GM12878 (cell line): ENCODE measurements around the gene HAO1. TPM values are rescaled to one million over a fixed set of nuclear protein-coding genes. Genes with fewer than 3 reads are reported as not detected.

Source experiments
- ATAC-seq: fragments of 200-7000 bp; cut with Tn5 transposase; 3 replicates; pipeline ENCODE4 v1.9.1; 2020; ENCODE audit warnings: mild to moderate bottlenecking, moderate library complexity
- BruUV-seq: library from RNA; stranded (reverse); fragments of 400-500 nt; replicated peaks from 2 replicates; lab custom pipeline; 2021; lab: Mats Ljungman, UMichigan
- CTCF ChIA-PET: fragments of 300-600 bp; sonication (Branson Sonifier 250); formaldehyde crosslinking; extraction: SDS; loops from one replicate; lab custom pipeline; 2021; ENCODE audit warnings: inconsistent platforms; lab: Yijun Ruan, JAX
- POLR2A ChIA-PET: fragments of 350-600 bp; formaldehyde crosslinking; extraction: SDS; loops from one replicate; lab custom pipeline; 2021; ENCODE audit warnings: inconsistent platforms; lab: Charles Lee
- RAD21 ChIA-PET: fragments of 300-600 bp; sonication (Branson Sonifier 250); formaldehyde crosslinking; loops from one replicate; lab custom pipeline; 2023; ENCODE audit warnings: antibody characterized with exemption; ENCODE audit not compliant: unreplicated experiment; lab: Charles Lee
- SMC1A ChIA-PET: fragments of 300-600 bp; sonication (Branson Sonifier 250); formaldehyde crosslinking; loops from one replicate; lab custom pipeline; 2023; ENCODE audit not compliant: unreplicated experiment, uncharacterized antibody; lab: Charles Lee
- DNase-seq: peaks from one replicate; pipeline ENCODE4 v3.0.0-alpha.2; 2011; ENCODE audit warnings: low read depth, low spot score
- FAIRE-seq: peaks from 3 replicates; lab custom pipeline; 2011; peaks lifted over from hg19 to GRCh38; lab: Jason Lieb, UNC
- H2AFZ ChIP-seq: 2 replicates; pipeline ENCODE4 v1.6.0; 2011; ENCODE audit warnings: low read depth, low read length, control low read depth; ENCODE audit not compliant: control insufficient read depth
- H3K27ac ChIP-seq: 2 replicates; pipeline ENCODE4 v1.5.1; 2011; ENCODE audit warnings: control low read depth; ENCODE audit not compliant: control insufficient read depth, insufficient read depth
- H3K27me3 ChIP-seq, 2 experiments: replicated peaks in 1 of 2; 2 replicates each; pipeline versions ENCODE4 v1.6.0 to v1.6.1; 2011; ENCODE audit warnings: low read length in 1 of 2; ENCODE audit not compliant: control insufficient read depth in 2 of 2, insufficient read depth in 2 of 2
- H3K36me3 ChIP-seq, 2 experiments: 2 replicates each; pipeline ENCODE4 v1.5.1; 2011; ENCODE audit warnings: low read length in 1 of 2; ENCODE audit not compliant: control insufficient read depth in 2 of 2, insufficient read depth in 2 of 2
- H3K4me1 ChIP-seq: 2 replicates; pipeline ENCODE4 v1.6.1; 2011; ENCODE audit warnings: mild to moderate bottlenecking, low read length, moderate library complexity, mixed read lengths; ENCODE audit not compliant: control insufficient read depth, insufficient read depth
- H3K4me2 ChIP-seq: 2 replicates; pipeline ENCODE4 v1.6.0; 2011; ENCODE audit warnings: control low read depth; ENCODE audit not compliant: control insufficient read depth, insufficient read depth
- H3K4me3 ChIP-seq: fragments of 200-600 bp; sonication (generic); 2 replicates; pipeline ENCODE4 v1.5.1; 2016
- H3K79me2 ChIP-seq: 2 replicates; pipeline ENCODE4 v1.6.0; 2011; ENCODE audit warnings: low read length; ENCODE audit not compliant: control insufficient read depth, insufficient read depth
- H3K9ac ChIP-seq: 2 replicates; pipeline ENCODE4 v1.8.0; 2011; ENCODE audit warnings: low read length, control low read depth, mixed read lengths; ENCODE audit not compliant: control insufficient read depth, insufficient read depth
- H3K9me3 ChIP-seq: replicated peaks from 3 replicates; pipeline ENCODE4 v1.5.1; 2011; ENCODE audit warnings: mild to moderate bottlenecking, low read length; ENCODE audit not compliant: control insufficient read depth, insufficient read depth
- H4K20me1 ChIP-seq: 2 replicates; pipeline ENCODE4 v1.6.0; 2011; ENCODE audit not compliant: control insufficient read depth, insufficient read depth
- BHLHE40 ChIP-seq, 2 experiments: fragments of 450-650 bp in 1 of 2; IDR thresholded peaks; 2 replicates each; pipeline ENCODE4 v1.6.1; 2011 to 2017; ENCODE audit warnings: low read depth in 2 of 2, borderline replicate concordance in 1 of 2, improper control_type of control experiment in 1 of 2, low read length in 1 of 2, mild to moderate bottlenecking in 1 of 2
- CBX3 ChIP-seq: fragments of 200-600 bp; sonication (generic); IDR thresholded peaks from 2 replicates; pipeline ENCODE4 v1.6.1; 2016; ENCODE audit warnings: low read depth, borderline replicate concordance
- CHD4 ChIP-seq: fragments of 200-600 bp; sonication (generic); IDR thresholded peaks from 2 replicates; pipeline ENCODE4 v1.6.1; 2016; ENCODE audit warnings: mild to moderate bottlenecking
- HDAC6 ChIP-seq: fragments of 200-600 bp; sonication (generic); IDR thresholded peaks from one replicate; pipeline ENCODE4 v1.8.0; 2017; ENCODE audit warnings: antibody characterized with exemption; ENCODE audit not compliant: unreplicated experiment
- NBN ChIP-seq: fragments of 450-650 bp; IDR thresholded peaks from 2 replicates; pipeline ENCODE4 v1.6.1; 2016
- NR2C1 ChIP-seq: fragments of 450-650 bp; IDR thresholded peaks from 2 replicates; pipeline ENCODE4 v1.6.1; 2017; ENCODE audit warnings: antibody characterized with exemption, mild to moderate bottlenecking, moderate library complexity
- RAD51 ChIP-seq: fragments of 450-650 bp; IDR thresholded peaks from 2 replicates; pipeline ENCODE4 v1.6.1; 2016; ENCODE audit warnings: moderate library complexity, mild to moderate bottlenecking, inconsistent platforms
- TCF7 ChIP-seq: IDR thresholded peaks from 2 replicates; pipeline ENCODE4 v1.6.1; 2014; ENCODE audit warnings: antibody characterized with exemption, borderline replicate concordance
- in situ Hi-C: fragments of 300-500 bp; cut with MboI; formaldehyde crosslinking; loops from 9 replicates; pipeline ENCODE4 v1.14.3; 2018; ENCODE audit warnings: mixed read lengths
- intact Hi-C: fragments of 100-400 bp; cut with micrococcal nuclease; formaldehyde crosslinking; loops from one replicate; pipeline ENCODE4 v1.14.2; 2022; ENCODE audit not compliant: unreplicated experiment
- polyA plus RNA-seq, 11 experiments: library from polyadenylated mRNA; depleted of rRNA in 4 of 11; unstranded in 6 of 11; stranded (reverse) in 5 of 11; fragments of >200 nt; fragmentation: Nextera tagmentation in 4 of 11; fragmentation: Illumina TruSeq in 1 of 11; extraction: Ambion mirVana in 4 of 11; extraction: Trizol in 1 of 11; gene quantifications; 1 replicate in 1 of 11; 2 replicates in 10 of 11; pipeline versions ENCODE4 v1.2.1 to v1.2.3, GENCODE V29; 2011 to 2016; ENCODE audit warnings: inconsistent platforms in 2 of 11, missing spikeins in 2 of 11, low read depth in 1 of 11
- total RNA-seq, 4 experiments: library from RNA; depleted of rRNA in 3 of 4; stranded (reverse); fragments of >200 nt in 3 of 4; fragmentation: Illumina TruSeq in 1 of 4; extraction: Trizol in 1 of 4; gene quantifications; 2 replicates each; pipeline versions ENCODE4 v1.2.1 to v1.2.3, GENCODE V29; 2013 to 2021
- TF ChIP-seq, protein P1 (sequence below): fragments of 450-650 bp; IDR thresholded peaks from 2 replicates; pipeline ENCODE4 v1.6.1; 2017; ENCODE audit warnings: borderline replicate concordance
- TF ChIP-seq, protein P2 (sequence below): fragments of 450-650 bp; IDR thresholded peaks from 2 replicates; pipeline ENCODE4 v1.6.1; 2017; ENCODE audit warnings: mild to moderate bottlenecking, moderate library complexity

HAO1 gene
- total and polyA plus RNA-seq, 10 of the 15 experiments (the other 5 are each of a cell fraction or from before 2014, with no cell fraction given): 0.03 to 0.29 (median 0.05) TPM; not detected in 7

DNA sequence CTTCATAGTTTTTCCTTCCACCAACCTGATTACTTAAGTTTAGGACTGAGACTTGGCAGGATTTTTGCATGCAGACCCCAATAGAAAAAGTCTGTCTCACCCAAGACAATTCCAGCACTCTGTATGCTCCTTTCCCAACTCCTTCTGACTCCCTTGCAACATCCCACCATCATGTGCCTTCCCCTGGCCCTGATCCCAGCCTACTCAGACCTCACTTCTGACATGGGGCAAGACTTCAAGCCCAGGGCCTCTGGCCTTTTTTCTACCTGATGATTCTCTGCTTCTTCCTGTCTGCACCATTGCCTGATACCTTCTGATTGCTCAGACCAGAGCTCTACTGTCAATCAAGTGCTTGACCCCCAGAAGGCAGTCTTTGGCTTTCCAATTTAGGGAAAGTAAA is 96.6 kb downstream of the HAO1 start:
- RAD21 ChIA-PET: no interaction called here
- Histone ChIP-seq H4K20me1 (no peaks in the 10 kb centered on the region), H3K4me3 (no peak overlapping the region), H3K79me2 (no peaks in the 10 kb centered on the region), H3K4me2 (no peak overlapping the region), H2AFZ (no peak overlapping the region), H3K9me3 (no peaks in the 10 kb centered on the region), H3K9ac (no peak overlapping the region), H3K36me3 (no peaks in the 10 kb centered on the region), H3K4me1 (no peaks in the 10 kb centered on the region), H3K27ac (no peak overlapping the region), H3K27me3 (no peaks in the 10 kb centered on the region)
- TF ChIP-seq TCF7 (no peak), NR2C1 (no peak), CHD4 (no peak), NBN (no peak), CBX3 (no peak), BHLHE40 (IDR thresholded peaks at IDR 0.05; ENCODE audit: borderline replicate concordance in 1 of 2, low read depth in 2 of 2, low read length in 1 of 2) (no peak), RAD51 (no peak), HDAC6 (no peak)
- TF ChIP-seq, protein P1, sequence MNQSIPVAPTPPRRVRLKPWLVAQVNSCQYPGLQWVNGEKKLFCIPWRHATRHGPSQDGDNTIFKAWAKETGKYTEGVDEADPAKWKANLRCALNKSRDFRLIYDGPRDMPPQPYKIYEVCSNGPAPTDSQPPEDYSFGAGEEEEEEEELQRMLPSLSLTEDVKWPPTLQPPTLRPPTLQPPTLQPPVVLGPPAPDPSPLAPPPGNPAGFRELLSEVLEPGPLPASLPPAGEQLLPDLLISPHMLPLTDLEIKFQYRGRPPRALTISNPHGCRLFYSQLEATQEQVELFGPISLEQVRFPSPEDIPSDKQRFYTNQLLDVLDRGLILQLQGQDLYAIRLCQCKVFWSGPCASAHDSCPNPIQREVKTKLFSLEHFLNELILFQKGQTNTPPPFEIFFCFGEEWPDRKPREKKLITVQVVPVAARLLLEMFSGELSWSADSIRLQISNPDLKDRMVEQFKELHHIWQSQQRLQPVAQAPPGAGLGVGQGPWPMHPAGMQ: no peak
- TF ChIP-seq, protein P2, sequence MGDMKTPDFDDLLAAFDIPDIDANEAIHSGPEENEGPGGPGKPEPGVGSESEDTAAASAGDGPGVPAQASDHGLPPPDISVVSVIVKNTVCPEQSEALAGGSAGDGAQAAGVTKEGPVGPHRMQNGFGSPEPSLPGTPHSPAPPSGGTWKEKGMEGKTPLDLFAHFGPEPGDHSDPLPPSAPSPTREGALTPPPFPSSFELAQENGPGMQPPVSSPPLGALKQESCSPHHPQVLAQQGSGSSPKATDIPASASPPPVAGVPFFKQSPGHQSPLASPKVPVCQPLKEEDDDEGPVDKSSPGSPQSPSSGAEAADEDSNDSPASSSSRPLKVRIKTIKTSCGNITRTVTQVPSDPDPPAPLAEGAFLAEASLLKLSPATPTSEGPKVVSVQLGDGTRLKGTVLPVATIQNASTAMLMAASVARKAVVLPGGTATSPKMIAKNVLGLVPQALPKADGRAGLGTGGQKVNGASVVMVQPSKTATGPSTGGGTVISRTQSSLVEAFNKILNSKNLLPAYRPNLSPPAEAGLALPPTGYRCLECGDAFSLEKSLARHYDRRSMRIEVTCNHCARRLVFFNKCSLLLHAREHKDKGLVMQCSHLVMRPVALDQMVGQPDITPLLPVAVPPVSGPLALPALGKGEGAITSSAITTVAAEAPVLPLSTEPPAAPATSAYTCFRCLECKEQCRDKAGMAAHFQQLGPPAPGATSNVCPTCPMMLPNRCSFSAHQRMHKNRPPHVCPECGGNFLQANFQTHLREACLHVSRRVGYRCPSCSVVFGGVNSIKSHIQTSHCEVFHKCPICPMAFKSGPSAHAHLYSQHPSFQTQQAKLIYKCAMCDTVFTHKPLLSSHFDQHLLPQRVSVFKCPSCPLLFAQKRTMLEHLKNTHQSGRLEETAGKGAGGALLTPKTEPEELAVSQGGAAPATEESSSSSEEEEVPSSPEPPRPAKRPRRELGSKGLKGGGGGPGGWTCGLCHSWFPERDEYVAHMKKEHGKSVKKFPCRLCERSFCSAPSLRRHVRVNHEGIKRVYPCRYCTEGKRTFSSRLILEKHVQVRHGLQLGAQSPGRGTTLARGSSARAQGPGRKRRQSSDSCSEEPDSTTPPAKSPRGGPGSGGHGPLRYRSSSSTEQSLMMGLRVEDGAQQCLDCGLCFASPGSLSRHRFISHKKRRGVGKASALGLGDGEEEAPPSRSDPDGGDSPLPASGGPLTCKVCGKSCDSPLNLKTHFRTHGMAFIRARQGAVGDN: no peak
- DNase-seq: no peak
- SMC1A ChIA-PET: no interaction called here
- POLR2A ChIA-PET: no interaction called here
- ATAC-seq: no peak
- intact Hi-C loops: no loop called here
- BruUV-seq: no TSS peak
- CTCF ChIA-PET: interaction anchor here (1.0 kb wide), 1 partner anchor 16 kb away, joined by 3 read pairs; no protein-coding TSS in a partner anchor
- in situ Hi-C loops: no loop called here
- no peak for FAIRE-seq
